ENCODE measurements around the gene MICAL2. TPM values are rescaled to one million over a fixed set of nuclear protein-coding genes. Genes with fewer than 3 reads are reported as not detected.

Gene MICAL2
- total RNA-seq, 1 donor from 2014 or later = 10.0 TPM

DNA sequence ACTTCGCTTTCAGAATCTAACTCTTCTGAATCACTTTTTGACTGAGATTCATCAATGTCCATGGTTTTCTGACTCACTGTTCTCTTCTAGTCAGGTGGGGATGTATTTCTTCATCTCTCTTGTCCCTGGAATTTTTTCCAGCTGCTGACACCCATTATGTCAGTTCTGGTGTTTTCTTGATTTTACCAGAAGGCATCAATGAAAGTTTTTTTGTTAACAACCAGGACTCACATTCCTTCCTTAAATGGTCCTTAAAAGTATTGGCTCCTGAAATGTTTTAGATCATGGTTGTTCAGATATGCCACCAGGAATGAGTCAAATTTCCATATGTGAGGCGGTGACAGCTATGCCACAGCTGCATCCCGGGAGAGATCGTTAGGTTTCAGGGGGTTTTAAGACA lies 12.9 kb downstream of the MICAL2 start:
- TF ChIP-seq, protein P1, sequence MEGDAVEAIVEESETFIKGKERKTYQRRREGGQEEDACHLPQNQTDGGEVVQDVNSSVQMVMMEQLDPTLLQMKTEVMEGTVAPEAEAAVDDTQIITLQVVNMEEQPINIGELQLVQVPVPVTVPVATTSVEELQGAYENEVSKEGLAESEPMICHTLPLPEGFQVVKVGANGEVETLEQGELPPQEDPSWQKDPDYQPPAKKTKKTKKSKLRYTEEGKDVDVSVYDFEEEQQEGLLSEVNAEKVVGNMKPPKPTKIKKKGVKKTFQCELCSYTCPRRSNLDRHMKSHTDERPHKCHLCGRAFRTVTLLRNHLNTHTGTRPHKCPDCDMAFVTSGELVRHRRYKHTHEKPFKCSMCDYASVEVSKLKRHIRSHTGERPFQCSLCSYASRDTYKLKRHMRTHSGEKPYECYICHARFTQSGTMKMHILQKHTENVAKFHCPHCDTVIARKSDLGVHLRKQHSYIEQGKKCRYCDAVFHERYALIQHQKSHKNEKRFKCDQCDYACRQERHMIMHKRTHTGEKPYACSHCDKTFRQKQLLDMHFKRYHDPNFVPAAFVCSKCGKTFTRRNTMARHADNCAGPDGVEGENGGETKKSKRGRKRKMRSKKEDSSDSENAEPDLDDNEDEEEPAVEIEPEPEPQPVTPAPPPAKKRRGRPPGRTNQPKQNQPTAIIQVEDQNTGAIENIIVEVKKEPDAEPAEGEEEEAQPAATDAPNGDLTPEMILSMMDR (IDR thresholded peaks at IDR 0.05; ENCODE audit: unreplicated experiment) = no peak
- peaks cover 13% of the 10 kb centered on the region for H3K4me1 Mint-ChIP-seq (ENCODE audit: low read depth)
- H3K27me3 Mint-ChIP-seq = peaks cover 10% of the 10 kb centered on the region
- no peak overlapping the region for H3K27ac Mint-ChIP-seq
- no peaks in the 10 kb centered on the region for H3K36me3 Mint-ChIP-seq (ENCODE audit: insufficient read depth)
- DNase-seq (ENCODE audit: low spot score, unreplicated experiment) = no peak
- no peak overlapping the region for H3K4me3 Mint-ChIP-seq (ENCODE audit: low read depth)
- H3K9me3 Mint-ChIP-seq (ENCODE audit: low read depth) = no peaks in the 10 kb centered on the region

DNA sequence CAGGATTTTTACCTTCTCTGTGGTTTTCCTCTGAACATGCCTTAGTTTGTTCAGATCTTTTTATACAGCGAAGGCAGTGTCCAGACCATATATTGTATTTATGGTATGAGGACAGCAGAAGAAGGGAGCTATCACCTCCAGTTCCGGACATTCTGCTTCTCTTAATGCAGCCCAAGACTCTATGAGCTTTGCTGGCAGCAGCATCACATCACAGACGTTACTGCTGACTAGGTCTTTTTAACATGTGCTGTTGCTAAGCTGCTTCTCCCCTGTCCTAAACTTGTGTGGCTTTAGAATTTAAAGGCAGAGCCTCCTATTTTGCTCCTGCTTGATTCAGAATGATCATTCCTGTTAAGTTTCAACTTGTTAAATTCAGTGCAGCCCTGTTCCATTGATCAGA lies 13.4 kb downstream of the MICAL2 start:
- Mint-ChIP-seq H3K4me1 (ENCODE audit: low read depth) (peaks cover 13% of the 10 kb centered on the region), H3K4me3 (ENCODE audit: low read depth) (no peak overlapping the region), H3K27me3 (peaks cover 10% of the 10 kb centered on the region), H3K9me3 (ENCODE audit: low read depth) (no peaks in the 10 kb centered on the region), H3K27ac (no peak overlapping the region), H3K36me3 (ENCODE audit: insufficient read depth) (no peaks in the 10 kb centered on the region)
- TF ChIP-seq, protein P1 (IDR thresholded peaks at IDR 0.05; ENCODE audit: unreplicated experiment) = no peak
- no peak for DNase-seq (ENCODE audit: low spot score, unreplicated experiment)

DNA sequence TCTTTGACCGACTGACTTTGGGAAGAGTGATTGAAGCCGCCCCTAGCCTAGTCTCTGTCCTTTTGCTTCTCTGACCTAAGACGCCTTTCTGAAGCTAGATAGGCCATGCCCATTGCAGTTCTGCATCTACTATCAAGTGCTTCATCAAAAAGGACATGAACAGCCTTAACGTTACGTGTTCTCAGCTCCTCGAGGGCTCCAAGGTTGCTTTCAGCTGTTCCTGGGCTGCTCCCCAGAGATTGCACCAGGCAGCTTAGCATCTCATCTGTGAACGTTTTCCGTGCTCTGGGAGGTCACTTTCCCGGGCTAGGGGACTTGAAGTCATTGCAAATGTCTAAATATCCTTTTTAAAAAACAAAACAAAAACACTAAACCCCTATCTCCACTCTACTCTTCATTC lies 13.9 kb downstream of the MICAL2 start:
- no peaks in the 10 kb centered on the region for H3K9me3 Mint-ChIP-seq (ENCODE audit: low read depth)
- TF ChIP-seq, protein P1 (IDR thresholded peaks at IDR 0.05; ENCODE audit: unreplicated experiment) = no peak
- no peak overlapping the region for H3K27ac Mint-ChIP-seq
- peaks cover 10% of the 10 kb centered on the region for H3K27me3 Mint-ChIP-seq
- H3K4me3 Mint-ChIP-seq (ENCODE audit: low read depth) = no peak overlapping the region
- peaks cover 11% of the 10 kb centered on the region for H3K4me1 Mint-ChIP-seq (ENCODE audit: low read depth)
- DNase-seq (ENCODE audit: low spot score, unreplicated experiment) = no peak
- no peaks in the 10 kb centered on the region for H3K36me3 Mint-ChIP-seq (ENCODE audit: insufficient read depth)

DNA sequence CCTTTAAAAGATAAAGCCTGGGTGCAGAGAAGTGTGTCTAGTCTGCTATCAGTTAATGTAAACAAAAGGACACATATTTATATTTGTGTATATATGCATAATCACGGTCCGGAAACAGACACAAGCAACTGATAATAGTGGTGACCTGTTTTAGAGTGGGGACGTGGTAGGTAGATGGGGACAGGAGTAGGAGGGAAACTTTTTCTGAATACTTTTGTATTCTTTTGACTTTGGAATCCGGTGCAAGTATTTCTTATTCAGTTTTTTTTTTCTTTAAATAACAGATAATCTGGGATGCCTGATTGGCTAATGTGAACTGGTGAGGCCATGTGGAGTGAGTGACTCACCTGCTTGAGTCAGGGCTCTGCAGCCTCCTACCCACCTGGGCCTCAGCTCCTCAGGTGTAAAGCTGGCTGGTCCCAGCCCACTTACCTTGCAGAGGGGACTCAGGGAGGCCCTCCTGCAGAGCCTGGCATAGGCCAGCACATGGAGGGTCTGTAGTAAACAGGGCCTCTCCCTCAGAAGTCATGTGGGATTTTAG lies 15.3 kb downstream of the MICAL2 start:
- Mint-ChIP-seq H3K4me3 (ENCODE audit: low read depth) (no peak overlapping the region), H3K27ac (no peak overlapping the region)

DNA sequence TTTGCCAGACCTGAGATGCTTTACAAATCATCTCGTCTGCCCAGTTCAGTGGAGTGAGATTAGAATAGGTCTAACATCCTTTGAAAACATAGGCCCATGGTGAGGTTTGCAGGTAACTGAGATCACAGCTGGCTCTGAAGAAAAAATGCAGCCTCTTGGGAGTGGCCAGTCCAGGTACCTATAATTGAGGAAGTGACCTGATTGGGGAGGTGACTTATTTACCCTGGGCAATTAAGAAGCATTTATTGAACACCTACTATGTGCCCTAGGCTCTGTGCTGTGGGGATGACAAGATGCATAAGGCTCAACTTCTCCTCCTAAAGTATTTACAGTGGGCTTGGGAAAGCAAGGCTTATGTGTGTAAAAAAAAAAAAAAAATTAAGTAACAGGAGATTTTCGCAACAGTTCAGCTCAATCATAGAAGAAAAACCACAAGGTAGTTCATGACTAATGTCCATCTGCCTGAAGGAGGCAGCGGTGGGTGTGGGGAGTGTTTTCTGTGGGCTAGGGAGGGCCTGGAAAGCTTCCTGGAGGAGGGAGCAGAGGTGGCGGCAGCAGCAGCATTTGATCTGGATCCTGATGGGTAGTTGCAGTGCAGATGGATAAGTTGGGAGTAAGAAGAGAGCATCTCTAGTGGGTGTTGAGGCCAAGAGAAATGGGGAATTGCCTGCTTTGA lies 16.1 kb downstream of the MICAL2 start:
- H3K27ac Mint-ChIP-seq = no peak overlapping the region
- H3K4me1 Mint-ChIP-seq (ENCODE audit: low read depth) = peaks cover 5% of the 10 kb centered on the region
- H3K36me3 Mint-ChIP-seq (ENCODE audit: insufficient read depth) = no peaks in the 10 kb centered on the region
- H3K4me3 Mint-ChIP-seq (ENCODE audit: low read depth) = no peak overlapping the region
- TF ChIP-seq, protein P1 (IDR thresholded peaks at IDR 0.05; ENCODE audit: unreplicated experiment) = no peak
- H3K27me3 Mint-ChIP-seq = peaks cover 6% of the 10 kb centered on the region
- no peaks in the 10 kb centered on the region for H3K9me3 Mint-ChIP-seq (ENCODE audit: low read depth)
- no peak for DNase-seq (ENCODE audit: low spot score, unreplicated experiment)

More for the DNA sequence above, 15.3 kb downstream of the MICAL2 start:
- H3K27me3 Mint-ChIP-seq = peaks cover 6% of the 10 kb centered on the region
- TF ChIP-seq, protein P1 (IDR thresholded peaks at IDR 0.05; ENCODE audit: unreplicated experiment) = no peak
- H3K36me3 Mint-ChIP-seq (ENCODE audit: insufficient read depth) = no peaks in the 10 kb centered on the region
- H3K9me3 Mint-ChIP-seq (ENCODE audit: low read depth) = no peaks in the 10 kb centered on the region
- peaks cover 5% of the 10 kb centered on the region for H3K4me1 Mint-ChIP-seq (ENCODE audit: low read depth)
- DNase-seq (ENCODE audit: low spot score, unreplicated experiment) = no peak
